Left ventricle myocardium inferior (tissue), 1 donor: ENCODE measurements around the gene PIK3C3. TPM values are rescaled to one million over a fixed set of nuclear protein-coding genes. Genes with fewer than 3 reads are reported as not detected.

ENCODE experiments used
- DNase-seq: peaks from one replicate; pipeline ENCODE4 v3.0.0-alpha.2; 2020
- H3K27ac ChIP-seq: fragments of 200-600 bp; replicated peaks from 2 replicates; pipeline ENCODE4 v1.8.0; 2021
- H3K27me3 ChIP-seq: fragments of 200-600 bp; 2 replicates; pipeline ENCODE4 v1.8.0; 2021; ENCODE audit warnings: low read depth
- H3K36me3 ChIP-seq: fragments of 200-600 bp; 2 replicates; pipeline ENCODE4 v1.8.0; 2021
- H3K4me1 ChIP-seq: fragments of 200-600 bp; 2 replicates; pipeline ENCODE4 v1.8.0; 2021
- H3K4me3 ChIP-seq: fragments of 200-600 bp; 2 replicates; pipeline ENCODE4 v1.8.0; 2021; ENCODE audit warnings: mild to moderate bottlenecking, moderate library complexity
- H3K9me3 ChIP-seq: fragments of 200-600 bp; replicated peaks from 2 replicates; pipeline ENCODE4 v1.8.0; 2021
- intact Hi-C: fragments of 100-400 bp; cut with micrococcal nuclease; formaldehyde crosslinking; loops from one replicate; pipeline ENCODE4 v1.11.0; 2022
- total RNA-seq: library from RNA; stranded (reverse); fragmentation: NEBNext Ultra II Directional; extraction: Animal tissue kit (Norgen Biotek cat#: 25700); gene quantifications from one replicate; pipeline ENCODE4 v1.2.1, GENCODE V29; 2021
- TF ChIP-seq, protein P1 (sequence below): fragments of 200-600 bp; IDR thresholded peaks from 2 replicates; pipeline ENCODE4 v1.8.0; 2021; ENCODE audit warnings: antibody characterized with exemption, mild to moderate bottlenecking, borderline replicate concordance
- donor health status: DM: no; HTN: yes; CAD: no; lungs with severe emphysema.

Gene PIK3C3
- total RNA-seq, 1 donor from 2014 or later, result 33.2 TPM

DNA sequence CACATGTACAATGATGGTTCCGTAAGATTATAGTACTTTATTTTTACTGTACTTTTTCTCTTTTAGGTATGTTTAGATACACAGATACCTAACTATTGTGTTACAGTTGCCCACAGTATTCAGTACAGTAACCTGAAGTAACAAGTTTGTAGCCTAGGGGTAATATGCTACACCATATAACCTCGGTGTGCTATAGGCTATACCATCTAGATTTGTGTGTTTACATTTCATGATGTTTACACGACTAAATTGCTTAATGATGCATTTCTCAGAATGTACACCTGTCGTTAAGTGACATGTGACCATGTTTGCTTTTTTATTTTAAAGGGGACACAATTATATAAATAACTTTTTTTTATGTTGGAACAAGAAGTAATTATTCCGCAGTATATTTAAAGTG is 34.5 kb downstream of the PIK3C3 start:
- no peak overlapping the region for H3K27ac ChIP-seq
- intact Hi-C loops, result no loop called here
- H3K4me1 ChIP-seq, result no peaks in the 10 kb centered on the region
- H3K27me3 ChIP-seq, result no peaks in the 10 kb centered on the region
- TF ChIP-seq, protein P1, sequence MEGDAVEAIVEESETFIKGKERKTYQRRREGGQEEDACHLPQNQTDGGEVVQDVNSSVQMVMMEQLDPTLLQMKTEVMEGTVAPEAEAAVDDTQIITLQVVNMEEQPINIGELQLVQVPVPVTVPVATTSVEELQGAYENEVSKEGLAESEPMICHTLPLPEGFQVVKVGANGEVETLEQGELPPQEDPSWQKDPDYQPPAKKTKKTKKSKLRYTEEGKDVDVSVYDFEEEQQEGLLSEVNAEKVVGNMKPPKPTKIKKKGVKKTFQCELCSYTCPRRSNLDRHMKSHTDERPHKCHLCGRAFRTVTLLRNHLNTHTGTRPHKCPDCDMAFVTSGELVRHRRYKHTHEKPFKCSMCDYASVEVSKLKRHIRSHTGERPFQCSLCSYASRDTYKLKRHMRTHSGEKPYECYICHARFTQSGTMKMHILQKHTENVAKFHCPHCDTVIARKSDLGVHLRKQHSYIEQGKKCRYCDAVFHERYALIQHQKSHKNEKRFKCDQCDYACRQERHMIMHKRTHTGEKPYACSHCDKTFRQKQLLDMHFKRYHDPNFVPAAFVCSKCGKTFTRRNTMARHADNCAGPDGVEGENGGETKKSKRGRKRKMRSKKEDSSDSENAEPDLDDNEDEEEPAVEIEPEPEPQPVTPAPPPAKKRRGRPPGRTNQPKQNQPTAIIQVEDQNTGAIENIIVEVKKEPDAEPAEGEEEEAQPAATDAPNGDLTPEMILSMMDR, result no peak
- no peak overlapping the region for H3K4me3 ChIP-seq
- H3K36me3 ChIP-seq, result peaks cover 35% of the 10 kb centered on the region
- H3K9me3 ChIP-seq, result no peaks in the 10 kb centered on the region
- no peak for DNase-seq

DNA sequence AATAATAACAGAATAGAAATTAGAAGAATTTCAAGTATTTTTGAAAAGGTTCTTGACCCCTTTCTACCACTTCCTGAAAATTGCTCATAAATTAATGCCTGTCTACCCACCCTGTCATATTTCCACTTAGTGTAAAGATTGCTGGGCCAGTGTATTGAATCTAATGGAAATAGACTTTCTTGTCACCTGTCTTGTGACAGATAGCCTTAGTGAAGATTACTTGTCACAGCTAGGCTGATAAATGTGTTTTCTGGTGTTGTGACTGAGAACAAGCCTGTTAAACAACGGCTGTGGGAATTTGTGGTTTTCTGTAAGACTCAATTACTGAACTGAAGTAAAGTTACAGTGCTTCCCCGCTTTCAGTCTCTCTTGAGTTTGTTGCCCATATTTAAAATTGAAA is 37.0 kb downstream of the PIK3C3 start:
- no peaks in the 10 kb centered on the region for H3K9me3 ChIP-seq
- intact Hi-C loops, result no loop called here
- H3K36me3 ChIP-seq, result peaks cover 46% of the 10 kb centered on the region
- H3K27me3 ChIP-seq, result no peaks in the 10 kb centered on the region
- TF ChIP-seq, protein P1, result no peak
- DNase-seq, result no peak
- H3K27ac ChIP-seq, result no peak overlapping the region
- no peaks in the 10 kb centered on the region for H3K4me1 ChIP-seq
- H3K4me3 ChIP-seq, result no peak overlapping the region

DNA sequence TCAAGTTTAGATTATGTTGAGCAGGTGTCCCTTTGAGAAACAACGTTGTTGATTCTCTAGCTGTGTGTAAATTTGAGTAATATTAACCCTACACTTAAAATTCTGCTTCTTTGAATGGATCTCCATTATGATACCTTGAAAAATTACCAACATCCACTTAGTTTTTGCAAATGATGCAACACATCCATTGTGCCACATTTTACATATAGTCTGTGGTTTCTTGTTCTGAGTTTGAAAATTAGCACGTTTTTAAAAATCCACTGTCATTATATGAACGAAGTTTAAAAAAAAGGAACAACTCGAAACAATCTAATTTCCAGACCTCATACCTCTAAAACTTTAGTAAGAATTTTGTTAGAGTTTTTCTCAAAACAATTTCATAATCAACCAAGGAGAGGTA is 37.7 kb downstream of the PIK3C3 start:
- Histone ChIP-seq H3K27ac (no peak overlapping the region), H3K36me3 (peaks cover 52% of the 10 kb centered on the region), H3K4me1 (no peaks in the 10 kb centered on the region), H3K9me3 (no peaks in the 10 kb centered on the region), H3K4me3 (no peak overlapping the region), H3K27me3 (no peaks in the 10 kb centered on the region)
- DNase-seq, result no peak
- TF ChIP-seq, protein P1, result no peak
- intact Hi-C loops, result no loop called here

DNA sequence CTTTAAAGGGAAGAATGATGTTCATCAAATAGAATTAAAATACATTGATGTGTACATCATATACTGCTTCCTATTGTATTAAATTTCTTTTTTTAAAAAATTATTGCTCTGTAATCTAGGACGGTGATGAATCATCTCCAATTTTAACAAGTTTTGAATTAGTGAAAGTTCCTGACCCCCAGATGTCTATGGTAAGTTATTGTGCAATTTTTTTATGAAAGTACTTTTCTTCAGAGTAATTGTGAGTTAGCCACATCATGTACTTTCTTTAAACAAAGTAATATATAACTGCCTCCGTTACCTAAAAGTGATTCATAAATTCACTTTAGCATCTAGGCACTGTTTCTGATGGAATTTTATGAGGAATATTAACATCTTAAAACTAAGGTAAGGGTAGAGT is 38.1 kb downstream of the PIK3C3 start:
- Histone ChIP-seq H3K27me3 (no peaks in the 10 kb centered on the region), H3K27ac (no peak overlapping the region), H3K36me3 (peaks cover 56% of the 10 kb centered on the region), H3K9me3 (no peaks in the 10 kb centered on the region), H3K4me1 (no peaks in the 10 kb centered on the region), H3K4me3 (no peak overlapping the region)
- no peak for DNase-seq
- TF ChIP-seq, protein P1, result no peak
- intact Hi-C loops, result no loop called here

DNA sequence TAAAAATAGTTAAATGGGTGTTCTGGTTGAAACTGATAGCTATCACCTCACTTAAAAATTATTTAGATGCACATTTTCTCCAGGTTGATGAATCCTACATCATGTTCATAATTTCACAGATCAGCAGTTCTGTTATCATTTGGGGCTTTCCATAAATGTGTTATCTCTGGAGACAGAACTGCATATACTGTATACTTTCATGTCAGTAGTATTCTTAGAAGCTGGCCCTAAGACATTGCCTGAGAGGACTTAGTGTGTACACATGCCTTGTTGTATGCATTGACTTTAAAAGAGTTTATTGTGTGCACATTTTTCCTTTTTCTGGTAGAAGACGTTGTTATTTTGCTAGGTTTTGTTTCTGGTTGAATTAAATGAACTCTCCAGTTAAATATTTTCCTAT is 41.0 kb downstream of the PIK3C3 start:
- H3K27ac ChIP-seq, result no peak overlapping the region
- intact Hi-C loops, result no loop called here
- no peak for DNase-seq
- H3K36me3 ChIP-seq, result peaks cover 71% of the 10 kb centered on the region
- no peaks in the 10 kb centered on the region for H3K27me3 ChIP-seq
- H3K9me3 ChIP-seq, result no peaks in the 10 kb centered on the region
- H3K4me3 ChIP-seq, result no peak overlapping the region
- no peaks in the 10 kb centered on the region for H3K4me1 ChIP-seq
- TF ChIP-seq, protein P1, result no peak

DNA sequence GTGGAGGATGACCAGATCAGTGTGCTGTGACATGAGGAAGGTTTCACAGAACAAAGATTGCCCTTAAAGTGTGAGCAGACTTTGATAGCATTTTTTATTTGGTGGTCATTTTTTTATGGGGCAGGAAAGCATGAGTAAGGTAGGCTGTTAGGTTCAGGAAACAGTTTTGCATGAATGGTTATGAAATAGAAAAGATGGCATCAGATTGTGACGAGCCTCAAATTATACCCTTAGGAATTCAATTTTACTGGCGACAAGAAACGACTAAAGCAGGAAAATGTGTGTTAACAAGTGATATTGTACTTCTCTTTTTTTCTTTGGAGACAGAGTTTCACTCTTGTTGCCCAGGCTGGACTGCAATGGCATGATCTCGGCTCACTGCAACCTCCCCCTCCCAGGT is 44.7 kb downstream of the PIK3C3 start:
- no peak for DNase-seq

More for the DNA sequence above, 44.7 kb downstream of the PIK3C3 start:
- Histone ChIP-seq H3K36me3 (peaks cover 86% of the 10 kb centered on the region), H3K27ac (no peak overlapping the region), H3K27me3 (no peaks in the 10 kb centered on the region), H3K4me1 (no peaks in the 10 kb centered on the region), H3K4me3 (no peak overlapping the region), H3K9me3 (no peaks in the 10 kb centered on the region)
- TF ChIP-seq, protein P1, result no peak
- intact Hi-C loops, result no loop called here
